LNCAP (cell line): Measurements from ENCODE around the gene DAB1.

Source experiments
- CTCF ChIP-seq: fragments of 450-650 bp; IDR thresholded peaks from 2 replicates; pipeline ENCODE4 v1.5.1; 2017; ENCODE audit warnings: mild to moderate bottlenecking

The DAB1 gene

GRCh38 chr1:57007948-57008347 lies 415.9 kb downstream of the DAB1 start:
- TF ChIP-seq CTCF, result no peak

- no peak for TF ChIP-seq CTCF
Observed at GRCh38 chr1:57007472-57007871, 416.4 kb downstream of the DAB1 start.

- TF ChIP-seq CTCF, result no peak
Observed at GRCh38 chr1:57003398-57004139, 420.3 kb downstream of the DAB1 start.

- TF ChIP-seq CTCF, result no peak
Observed at GRCh38 chr1:56995414-56996100, 428.3 kb downstream of the DAB1 start.

GRCh38 chr1:56993475-56993874 lies 430.4 kb downstream of the DAB1 start:
- no peak for TF ChIP-seq CTCF

GRCh38 chr1:56992318-56993125 lies 431.3 kb downstream of the DAB1 start:
- TF ChIP-seq CTCF, result no peak

GRCh38 chr1:56991576-56991975 lies 432.3 kb downstream of the DAB1 start:
- TF ChIP-seq CTCF, result no peak
